ENCODE data around the gene GNAO1. TPM values are rescaled to one million over a fixed set of nuclear protein-coding genes. Genes with fewer than 3 reads are reported as not detected.

The GNAO1 gene
- total RNA-seq, 1 experiment from 2014 or later = not detected

DNA sequence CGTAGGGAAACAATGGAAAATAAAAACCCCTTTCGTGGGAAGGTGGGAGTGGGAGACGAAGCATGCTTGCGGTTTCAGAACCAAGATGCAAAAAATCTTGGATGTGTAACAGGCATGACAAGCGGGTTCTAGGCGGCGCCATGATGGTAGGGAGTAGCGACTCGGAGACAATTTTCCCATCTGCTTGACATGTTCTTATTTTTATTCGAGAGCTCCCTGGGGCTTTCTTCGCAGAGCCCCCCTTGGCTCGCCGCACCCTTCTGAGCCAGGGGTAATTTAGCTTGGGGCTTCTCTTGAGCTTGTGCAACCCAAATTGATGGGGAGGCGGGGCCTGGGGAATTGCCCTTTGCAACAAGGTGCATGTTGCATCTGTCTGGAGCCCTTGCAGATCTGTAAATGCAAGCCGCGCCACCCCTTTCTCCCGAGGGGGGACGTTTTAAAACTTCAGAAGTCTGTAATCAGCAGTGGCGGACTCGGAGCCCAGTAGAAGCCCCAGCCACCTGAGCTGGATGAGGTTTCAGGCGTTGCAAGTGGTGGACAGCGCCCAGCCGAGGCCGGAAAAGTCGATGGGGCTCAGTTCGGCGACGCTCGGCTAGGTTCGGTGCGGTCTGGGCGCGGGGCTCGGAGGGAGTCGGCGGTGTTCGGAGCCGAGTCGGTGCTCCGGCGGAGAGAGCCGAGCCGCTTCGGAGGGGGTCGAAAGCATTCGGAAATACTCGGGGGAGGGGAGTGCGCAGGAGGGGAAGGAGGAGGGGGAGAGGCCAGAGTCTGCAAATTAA, 2.9 kb downstream of the GNAO1 start:
- Mint-ChIP-seq H3K36me3 (ENCODE audit: insufficient read depth, unreplicated experiment) (peaks cover 15% of the 10 kb centered on the region), H3K9me3 (ENCODE audit: low read depth, unreplicated experiment) (no peaks in the 10 kb centered on the region), H3K4me1 (ENCODE audit: low read depth, unreplicated experiment) (no peaks in the 10 kb centered on the region), H3K27ac (ENCODE audit: unreplicated experiment) (no peak overlapping the region), H3K4me3 (ENCODE audit: low read depth, unreplicated experiment) (no peak overlapping the region), H3K27me3 (ENCODE audit: unreplicated experiment) (peaks cover 87% of the 10 kb centered on the region)
- BruUV-seq (replicated peaks) = no TSS peak
- intact Hi-C loops (cut with micrococcal nuclease; ENCODE audit: unreplicated experiment) = no loop called here
- CTCF ChIA-PET = no interaction called here
- DNase-seq = no peak
- TF ChIP-seq, protein P1, sequence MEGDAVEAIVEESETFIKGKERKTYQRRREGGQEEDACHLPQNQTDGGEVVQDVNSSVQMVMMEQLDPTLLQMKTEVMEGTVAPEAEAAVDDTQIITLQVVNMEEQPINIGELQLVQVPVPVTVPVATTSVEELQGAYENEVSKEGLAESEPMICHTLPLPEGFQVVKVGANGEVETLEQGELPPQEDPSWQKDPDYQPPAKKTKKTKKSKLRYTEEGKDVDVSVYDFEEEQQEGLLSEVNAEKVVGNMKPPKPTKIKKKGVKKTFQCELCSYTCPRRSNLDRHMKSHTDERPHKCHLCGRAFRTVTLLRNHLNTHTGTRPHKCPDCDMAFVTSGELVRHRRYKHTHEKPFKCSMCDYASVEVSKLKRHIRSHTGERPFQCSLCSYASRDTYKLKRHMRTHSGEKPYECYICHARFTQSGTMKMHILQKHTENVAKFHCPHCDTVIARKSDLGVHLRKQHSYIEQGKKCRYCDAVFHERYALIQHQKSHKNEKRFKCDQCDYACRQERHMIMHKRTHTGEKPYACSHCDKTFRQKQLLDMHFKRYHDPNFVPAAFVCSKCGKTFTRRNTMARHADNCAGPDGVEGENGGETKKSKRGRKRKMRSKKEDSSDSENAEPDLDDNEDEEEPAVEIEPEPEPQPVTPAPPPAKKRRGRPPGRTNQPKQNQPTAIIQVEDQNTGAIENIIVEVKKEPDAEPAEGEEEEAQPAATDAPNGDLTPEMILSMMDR (IDR thresholded peaks at IDR 0.05; ENCODE audit: unreplicated experiment) = no peak

DNA sequence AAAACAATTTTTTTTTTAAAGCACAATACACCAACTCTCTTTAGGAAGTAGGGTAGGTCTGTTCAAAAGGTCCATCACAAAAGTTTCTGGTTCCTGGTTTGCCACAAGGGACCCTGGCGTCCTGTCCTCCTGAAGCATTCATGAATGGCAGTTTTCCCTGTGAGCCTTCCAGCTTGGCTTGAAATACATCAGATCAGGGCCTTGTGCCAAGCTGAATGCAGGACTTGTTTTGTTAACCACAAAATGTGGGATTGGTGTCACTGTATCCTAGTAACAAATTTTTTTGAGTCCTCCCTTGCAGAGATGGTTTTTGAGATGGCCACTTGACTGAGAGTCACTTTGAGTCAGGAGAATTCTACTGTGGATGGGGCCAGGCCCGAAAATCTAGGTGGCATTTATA, 3.9 kb downstream of the GNAO1 start:
- Mint-ChIP-seq H3K27ac (ENCODE audit: unreplicated experiment) (no peak overlapping the region), H3K9me3 (ENCODE audit: low read depth, unreplicated experiment) (no peaks in the 10 kb centered on the region)
- BruUV-seq (replicated peaks) = no TSS peak

DNA sequence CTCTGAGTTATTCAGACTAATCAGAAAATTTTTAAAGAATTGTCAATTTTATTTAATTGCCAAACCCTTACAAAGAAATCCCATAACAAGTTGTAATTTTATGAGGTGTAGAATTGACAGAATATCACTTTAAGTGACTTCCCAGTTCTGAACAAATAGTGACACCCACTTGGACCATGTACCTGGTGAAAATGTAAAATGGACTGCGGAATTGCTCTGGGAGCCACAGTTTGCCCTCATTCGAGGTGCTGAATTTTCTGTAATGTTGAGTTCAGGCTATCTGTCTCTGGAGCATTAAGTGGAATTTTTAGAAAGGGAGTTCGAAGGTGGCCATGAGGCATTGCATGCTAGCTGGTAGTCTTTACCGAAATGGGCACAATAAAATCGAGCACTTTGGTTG, 5.1 kb downstream of the GNAO1 start:
- no TSS peak for BruUV-seq (replicated peaks)
- Mint-ChIP-seq H3K36me3 (ENCODE audit: insufficient read depth, unreplicated experiment) (peaks cover 4% of the 10 kb centered on the region), H3K4me3 (ENCODE audit: low read depth, unreplicated experiment) (no peak overlapping the region), H3K4me1 (ENCODE audit: low read depth, unreplicated experiment) (no peaks in the 10 kb centered on the region), H3K9me3 (ENCODE audit: low read depth, unreplicated experiment) (no peaks in the 10 kb centered on the region), H3K27ac (ENCODE audit: unreplicated experiment) (no peak overlapping the region), H3K27me3 (ENCODE audit: unreplicated experiment) (peaks cover 64% of the 10 kb centered on the region)
- CTCF ChIA-PET = no interaction called here
- intact Hi-C loops (cut with micrococcal nuclease; ENCODE audit: unreplicated experiment) = no loop called here
- TF ChIP-seq, protein P1 (IDR thresholded peaks at IDR 0.05; ENCODE audit: unreplicated experiment) = no peak
- DNase-seq = no peak

More for the DNA sequence above, 3.9 kb downstream of the GNAO1 start:
- Mint-ChIP-seq H3K4me3 (ENCODE audit: low read depth, unreplicated experiment) (no peak overlapping the region), H3K36me3 (ENCODE audit: insufficient read depth, unreplicated experiment) (peaks cover 13% of the 10 kb centered on the region), H3K4me1 (ENCODE audit: low read depth, unreplicated experiment) (no peaks in the 10 kb centered on the region), H3K27me3 (ENCODE audit: unreplicated experiment) (peaks cover 77% of the 10 kb centered on the region)
- CTCF ChIA-PET = no interaction called here
- intact Hi-C loops (cut with micrococcal nuclease; ENCODE audit: unreplicated experiment) = no loop called here
- no peak for DNase-seq
- TF ChIP-seq, protein P1 (IDR thresholded peaks at IDR 0.05; ENCODE audit: unreplicated experiment) = no peak

DNA sequence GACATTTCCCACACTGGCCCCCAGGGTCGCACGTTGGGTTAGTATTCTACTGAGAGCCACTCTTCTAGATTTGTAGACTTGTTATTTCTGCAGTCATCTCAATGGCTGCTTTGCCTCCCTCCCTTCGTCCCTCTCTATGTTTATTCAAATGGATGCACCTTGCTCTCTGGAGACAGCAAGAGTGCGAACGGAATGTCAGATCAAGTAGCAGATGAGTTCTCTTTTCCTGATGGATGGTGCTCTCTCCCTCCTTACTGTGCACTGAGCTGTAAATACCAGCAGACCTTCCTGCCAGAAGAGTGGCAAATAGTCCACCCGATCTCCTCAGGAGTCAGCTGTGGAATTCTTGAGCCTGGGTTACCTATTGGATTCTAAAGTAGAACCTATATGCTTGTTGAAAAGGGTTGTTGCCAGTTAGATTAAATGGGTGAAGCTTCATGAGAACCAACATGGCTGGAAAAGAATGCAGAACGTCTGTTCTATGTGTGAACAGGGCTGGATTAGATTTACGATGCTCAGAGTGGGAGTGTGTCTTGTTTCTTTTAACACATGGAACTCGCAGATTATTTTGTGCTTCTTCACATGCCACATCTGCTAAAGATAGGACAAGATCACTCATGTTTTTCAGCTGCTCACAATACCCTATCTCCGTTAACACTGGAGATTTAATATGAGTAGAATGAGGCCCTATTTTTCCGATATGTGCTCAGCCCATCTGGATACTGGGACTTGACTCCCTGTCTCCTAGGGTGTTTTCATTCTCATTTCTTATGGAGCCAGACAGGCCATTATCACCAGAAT, 6.1 kb downstream of the GNAO1 start:
- Mint-ChIP-seq H3K4me3 (ENCODE audit: low read depth, unreplicated experiment) (no peak overlapping the region), H3K9me3 (ENCODE audit: low read depth, unreplicated experiment) (no peaks in the 10 kb centered on the region), H3K36me3 (ENCODE audit: insufficient read depth, unreplicated experiment) (no peaks in the 10 kb centered on the region), H3K27me3 (ENCODE audit: unreplicated experiment) (peaks cover 54% of the 10 kb centered on the region), H3K4me1 (ENCODE audit: low read depth, unreplicated experiment) (no peaks in the 10 kb centered on the region), H3K27ac (ENCODE audit: unreplicated experiment) (no peak overlapping the region)
- no peak for DNase-seq
- BruUV-seq (replicated peaks) = no TSS peak
- TF ChIP-seq, protein P1 (IDR thresholded peaks at IDR 0.05; ENCODE audit: unreplicated experiment) = no peak
- intact Hi-C loops (cut with micrococcal nuclease; ENCODE audit: unreplicated experiment) = no loop called here
- CTCF ChIA-PET = no interaction called here
